Measurements from ENCODE around the gene SAMD4B.

Gene SAMD4B, protein sequence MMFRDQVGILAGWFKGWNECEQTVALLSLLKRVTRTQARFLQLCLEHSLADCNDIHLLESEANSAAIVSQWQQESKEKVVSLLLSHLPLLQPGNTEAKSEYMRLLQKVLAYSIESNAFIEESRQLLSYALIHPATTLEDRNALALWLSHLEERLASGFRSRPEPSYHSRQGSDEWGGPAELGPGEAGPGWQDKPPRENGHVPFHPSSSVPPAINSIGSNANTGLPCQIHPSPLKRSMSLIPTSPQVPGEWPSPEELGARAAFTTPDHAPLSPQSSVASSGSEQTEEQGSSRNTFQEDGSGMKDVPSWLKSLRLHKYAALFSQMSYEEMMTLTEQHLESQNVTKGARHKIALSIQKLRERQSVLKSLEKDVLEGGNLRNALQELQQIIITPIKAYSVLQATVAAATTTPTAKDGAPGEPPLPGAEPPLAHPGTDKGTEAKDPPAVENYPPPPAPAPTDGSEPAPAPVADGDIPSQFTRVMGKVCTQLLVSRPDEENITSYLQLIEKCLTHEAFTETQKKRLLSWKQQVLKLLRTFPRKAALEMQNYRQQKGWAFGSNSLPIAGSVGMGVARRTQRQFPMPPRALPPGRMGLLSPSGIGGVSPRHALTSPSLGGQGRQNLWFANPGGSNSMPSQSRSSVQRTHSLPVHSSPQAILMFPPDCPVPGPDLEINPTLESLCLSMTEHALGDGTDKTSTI

DNA sequence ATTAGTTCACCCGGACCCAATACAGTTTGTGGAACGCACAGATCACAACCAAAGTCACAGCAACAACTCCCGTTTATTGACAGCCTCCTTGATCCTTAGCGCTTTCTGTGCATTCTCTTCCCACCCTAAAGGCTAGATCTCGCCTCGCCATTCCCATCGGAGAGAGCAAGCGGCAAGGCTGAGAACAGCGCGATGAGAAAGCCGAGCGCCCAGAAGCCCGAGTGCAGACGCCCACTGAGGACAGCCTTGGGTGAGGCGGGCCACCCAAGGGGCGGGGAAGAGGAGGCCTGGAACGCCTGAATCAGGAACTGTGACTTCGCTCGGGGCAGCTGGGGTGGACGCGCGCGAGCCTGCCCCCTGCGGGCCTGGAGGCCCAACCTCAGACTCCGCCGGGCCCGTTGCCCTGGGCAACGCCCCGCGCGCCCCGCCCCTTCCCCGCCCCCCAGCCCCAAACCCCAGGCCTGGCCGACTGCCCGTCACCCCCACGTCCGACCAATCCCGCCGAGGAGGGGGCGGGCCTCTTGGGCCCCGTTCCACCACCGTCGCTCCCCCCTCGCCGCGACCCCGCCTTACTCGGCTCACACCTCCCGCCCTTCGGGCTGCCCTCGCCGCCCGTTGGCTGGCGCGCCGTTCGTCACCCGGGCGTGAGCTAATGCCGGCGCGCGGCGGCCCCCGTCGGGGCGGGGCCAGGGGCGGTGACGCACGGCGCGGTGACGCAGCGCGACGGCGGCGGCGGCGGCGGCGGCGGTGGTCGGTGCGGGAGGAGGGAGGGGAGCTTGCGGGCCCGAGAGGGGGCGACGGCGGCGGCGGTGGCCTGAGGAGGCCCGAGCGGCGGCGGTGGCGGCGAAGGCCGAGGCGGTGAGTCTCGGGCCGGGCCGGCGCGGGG is at the start of gene SAMD4B:
SAMD4B (plus strand) TSS at position 703 of the 886 bp plus-strand sequence. CDS start 14,473 bp downstream, outside the sequence.
- peak within 1 kb of the TSS; percentile 97 for H3K4me3 ChIP-seq (replicated peaks; ENCODE audit: low read depth, low read length)
- peak; percentile 50 for TF ChIP-seq CTCF (IDR thresholded peaks at IDR 0.05; ENCODE audit: low read length, missing control alignments)
- peak; percentile 98 for DNase-seq (ENCODE audit: low read depth)

DNA sequence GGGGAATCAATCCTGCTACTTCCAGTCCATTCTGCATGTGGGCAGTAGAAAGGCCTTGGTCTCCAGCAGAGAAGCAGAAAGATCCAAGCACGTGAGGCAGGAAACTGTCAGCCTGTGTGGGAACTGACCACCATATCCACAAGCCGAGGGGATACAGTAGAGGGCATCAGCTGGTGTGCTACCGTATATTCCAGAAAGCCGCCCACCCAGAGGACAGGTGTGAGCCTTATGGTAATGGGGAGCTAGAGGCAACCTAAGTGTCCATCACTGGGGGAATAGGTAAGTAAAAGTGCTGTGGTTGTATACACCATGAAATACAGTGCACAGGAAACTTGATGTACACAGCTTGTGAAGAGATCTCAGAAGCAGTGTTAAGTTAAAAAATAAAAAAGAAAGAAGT is 48.8 kb upstream of the SAMD4B start:
- DNase-seq (ENCODE audit: low read depth): no peak
- H3K4me3 ChIP-seq (replicated peaks; ENCODE audit: low read depth, low read length): no peak overlapping the region
- TF ChIP-seq CTCF (IDR thresholded peaks at IDR 0.05; ENCODE audit: low read length, missing control alignments): no peak

- no peak for DNase-seq (ENCODE audit: low read depth)
- TF ChIP-seq CTCF (IDR thresholded peaks at IDR 0.05; ENCODE audit: low read length, missing control alignments): no peak
- H3K4me3 ChIP-seq (replicated peaks; ENCODE audit: low read depth, low read length): no peak within 1 kb of the TSS
These were observed 46.1 kb upstream of the SAMD4B start, which contains the start of gene IFNL1 for GRCh38 chr19:39296055-39296645. TSS of gene IFNL1 (plus strand) at chr19:39296407. CDS start at chr19:39296422, 15 bp downstream.

GRCh38 chr19:39296906-39297305 is 45.3 kb upstream of the SAMD4B start:
- TF ChIP-seq CTCF (IDR thresholded peaks at IDR 0.05; ENCODE audit: low read length, missing control alignments): no peak
- no peak overlapping the region for H3K4me3 ChIP-seq (replicated peaks; ENCODE audit: low read depth, low read length)
- no peak for DNase-seq (ENCODE audit: low read depth)

DNA sequence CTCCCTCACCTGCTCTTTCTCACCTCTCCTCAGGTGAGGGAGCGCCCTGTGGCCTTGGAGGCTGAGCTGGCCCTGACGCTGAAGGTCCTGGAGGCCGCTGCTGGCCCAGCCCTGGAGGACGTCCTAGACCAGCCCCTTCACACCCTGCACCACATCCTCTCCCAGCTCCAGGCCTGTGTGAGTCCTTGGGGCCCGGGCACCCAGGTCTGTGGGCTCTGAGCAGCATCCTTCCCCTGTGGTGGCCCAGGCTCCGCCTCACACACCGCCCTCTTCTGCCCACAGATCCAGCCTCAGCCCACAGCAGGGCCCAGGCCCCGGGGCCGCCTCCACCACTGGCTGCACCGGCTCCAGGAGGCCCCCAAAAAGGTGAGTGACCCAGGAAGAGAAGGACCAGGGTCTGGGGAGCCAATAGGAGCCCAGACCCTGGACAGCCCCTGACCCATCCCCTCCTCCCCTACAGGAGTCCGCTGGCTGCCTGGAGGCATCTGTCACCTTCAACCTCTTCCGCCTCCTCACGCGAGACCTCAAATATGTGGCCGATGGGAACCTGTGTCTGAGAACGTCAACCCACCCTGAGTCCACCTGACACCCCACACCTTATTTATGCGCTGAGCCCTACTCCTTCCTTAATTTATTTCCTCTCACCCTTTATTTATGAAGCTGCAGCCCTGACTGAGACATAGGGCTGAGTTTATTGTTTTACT is 44.1 kb upstream of the SAMD4B start:
- H3K4me3 ChIP-seq (replicated peaks; ENCODE audit: low read depth, low read length): no peak overlapping the region
- DNase-seq (ENCODE audit: low read depth): no peak
- TF ChIP-seq CTCF (IDR thresholded peaks at IDR 0.05; ENCODE audit: low read length, missing control alignments): no peak

- DNase-seq (ENCODE audit: low read depth): no peak
- no peak overlapping the region for H3K4me3 ChIP-seq (replicated peaks; ENCODE audit: low read depth, low read length)
- no peak for TF ChIP-seq CTCF (IDR thresholded peaks at IDR 0.05; ENCODE audit: low read length, missing control alignments)
These were observed 42.8 kb upstream of the SAMD4B start for GRCh38 chr19:39299404-39299803.
